HEK293 (cell line): Measurements from ENCODE around the gene GAB3.

Source experiments
- CTCF ChIA-PET: fragments of 350-600 bp; formaldehyde crosslinking; extraction: SDS; loops from one replicate; lab custom pipeline; 2021; ENCODE audit warnings: antibody characterized with exemption; lab: Yijun Ruan, JAX
- POLR2A ChIA-PET: fragments of 300-600 bp; formaldehyde crosslinking; extraction: SDS; loops from one replicate; lab custom pipeline; 2020; ENCODE audit warnings: antibody characterized with exemption, inconsistent platforms; lab: Yijun Ruan, JAX
- H3K27ac ChIP-seq: fragments of 200-500 bp; sonication (Bioruptor generic); 2 replicates; pipeline ENCODE4 v1.5.1; 2014; ENCODE audit warnings: low read depth, low read length, control low read depth, inconsistent platforms; ENCODE audit errors: extremely low read depth
- H3K36me3 ChIP-seq, 2 experiments: fragments of 200-500 bp in 1 of 2; sonication (Bioruptor generic) in 1 of 2; 1 replicate in 1 of 2; 2 replicates in 1 of 2; pipeline ENCODE4 v1.5.1; 2014 to 2017; ENCODE audit warnings: inconsistent platforms in 2 of 2, low read length in 2 of 2; ENCODE audit not compliant: control insufficient read depth in 2 of 2, insufficient read depth in 1 of 2
- H3K4me1 ChIP-seq: fragments of 200-500 bp; sonication (Bioruptor generic); 2 replicates; pipeline ENCODE4 v1.5.1; 2014; ENCODE audit warnings: mild to moderate bottlenecking, low read length, inconsistent platforms; ENCODE audit not compliant: control insufficient read depth, insufficient read depth
- H3K4me3 ChIP-seq: 2 replicates; pipeline ENCODE4 v1.5.1; 2011; ENCODE audit warnings: low read depth, mild to moderate bottlenecking, control low read depth, low read length, moderate library complexity
- H3K9me3 ChIP-seq: fragments of 200-500 bp; sonication (Bioruptor generic); 2 replicates; pipeline ENCODE4 v1.5.1; 2014; ENCODE audit warnings: low read depth, low read length, inconsistent platforms; ENCODE audit not compliant: control insufficient read depth, insufficient read depth
- HOXD13 ChIP-seq: sonication (generic); formaldehyde crosslinking; IDR thresholded peaks from 2 replicates; pipeline ENCODE4 v1.8.0; 2022; ENCODE audit warnings: missing genetic modification reagents, borderline replicate concordance
- OVOL3 ChIP-seq: fragments of 450-650 bp; formaldehyde crosslinking; IDR thresholded peaks from 2 replicates; pipeline ENCODE4 v1.5.1; 2016; ENCODE audit warnings: missing biosample characterization, missing genetic modification characterization
- REPIN1 ChIP-seq: fragments of 450-650 bp; formaldehyde crosslinking; IDR thresholded peaks from 2 replicates; pipeline ENCODE4 v1.5.1; 2017; ENCODE audit warnings: missing biosample characterization, missing genetic modification characterization, low read depth
- ZNF114 ChIP-seq: fragments of 450-650 bp; formaldehyde crosslinking; IDR thresholded peaks from 2 replicates; pipeline ENCODE4 v1.5.0; 2017; ENCODE audit warnings: missing biosample characterization, missing genetic modification characterization
- ZNF155 ChIP-seq: fragments of 450-650 bp; formaldehyde crosslinking; IDR thresholded peaks from 2 replicates; pipeline ENCODE4 v1.5.1; 2016; ENCODE audit warnings: missing biosample characterization, missing genetic modification characterization
- ZNF266 ChIP-seq: fragments of 450-650 bp; formaldehyde crosslinking; IDR thresholded peaks from 2 replicates; pipeline ENCODE4 v1.5.1; 2016; ENCODE audit warnings: missing biosample characterization, missing genetic modification characterization, low read depth
- ZNF302 ChIP-seq: fragments of 450-650 bp; formaldehyde crosslinking; IDR thresholded peaks from 2 replicates; pipeline ENCODE4 v1.5.1; 2016; ENCODE audit warnings: missing biosample characterization, missing genetic modification characterization, low read depth
- ZNF341 ChIP-seq: fragments of 450-650 bp; formaldehyde crosslinking; IDR thresholded peaks from 2 replicates; pipeline ENCODE4; 2016; ENCODE audit warnings: low read depth, missing biosample characterization, missing genetic modification characterization
- ZNF350 ChIP-seq: fragments of 450-650 bp; formaldehyde crosslinking; IDR thresholded peaks from 2 replicates; pipeline ENCODE4 v1.5.0; 2017; ENCODE audit warnings: missing biosample characterization, mild to moderate bottlenecking, missing genetic modification characterization
- ZNF391 ChIP-seq: fragments of 450-650 bp; formaldehyde crosslinking; IDR thresholded peaks from 2 replicates; pipeline ENCODE4 v1.5.1; 2016; ENCODE audit warnings: low read depth, missing biosample characterization, missing genetic modification characterization, borderline replicate concordance
- ZNF398 ChIP-seq: fragments of 450-650 bp; formaldehyde crosslinking; IDR thresholded peaks from 2 replicates; pipeline ENCODE4 v1.5.1; 2017; ENCODE audit warnings: missing biosample characterization, missing genetic modification characterization
- ZNF473 ChIP-seq: fragments of 450-650 bp; formaldehyde crosslinking; IDR thresholded peaks from 2 replicates; pipeline ENCODE4 v1.5.1; 2017; ENCODE audit warnings: missing biosample characterization, missing genetic modification characterization
- ZNF561 ChIP-seq: fragments of 450-650 bp; IDR thresholded peaks from 2 replicates; pipeline ENCODE4 v1.5.1; 2018; ENCODE audit warnings: missing biosample characterization, missing genetic modification characterization, borderline replicate concordance
- ZNF580 ChIP-seq: fragments of 450-650 bp; formaldehyde crosslinking; IDR thresholded peaks from 2 replicates; pipeline ENCODE4 v1.5.1; 2016; ENCODE audit warnings: missing biosample characterization, missing genetic modification characterization
- ZNF624 ChIP-seq: fragments of 450-650 bp; formaldehyde crosslinking; IDR thresholded peaks from 2 replicates; pipeline ENCODE4 v1.5.1; 2017; ENCODE audit warnings: missing biosample characterization, missing genetic modification characterization
- TF ChIP-seq, protein P1 (sequence below): fragments of 450-650 bp; formaldehyde crosslinking; IDR thresholded peaks from 2 replicates; pipeline ENCODE4 v1.5.1; 2016; ENCODE audit warnings: missing biosample characterization, missing genetic modification characterization
- TF ChIP-seq, protein P2 (sequence below): fragments of 450-650 bp; formaldehyde crosslinking; IDR thresholded peaks from 2 replicates; pipeline ENCODE4 v1.5.1; 2016; ENCODE audit warnings: missing biosample characterization, missing genetic modification characterization, borderline replicate concordance
- TF ChIP-seq, protein P3 (sequence below): fragments of 450-650 bp; formaldehyde crosslinking; IDR thresholded peaks from 2 replicates; pipeline ENCODE4 v1.5.1; 2016; ENCODE audit warnings: missing biosample characterization, missing genetic modification characterization

The GAB3 gene

GRCh38 chrX:154785716-154786115, 34.8 kb upstream of the GAB3 start:
- CTCF ChIA-PET = interaction anchor here (0.6 to 1.0 kb wide), 2 partner anchors 18 to 44 kb away, joined by 3 to 6 read pairs; no protein-coding TSS in a partner anchor
- POLR2A ChIA-PET = no interaction called here
- peaks cover 0 to 39% of the 10 kb centered on the region in 2 experiments; a peak in 1 of 3 replicates for H3K36me3 ChIP-seq
- TF ChIP-seq ZNF398 (tag by site-specific recombination) = no peak
- TF ChIP-seq ZNF624 (tag by site-specific recombination) = no peak
- TF ChIP-seq REPIN1 = no peak
- TF ChIP-seq ZNF391 (tag by site-specific recombination) = no peak
- TF ChIP-seq ZNF114 (tag by site-specific recombination) = no peak
- no peak for TF ChIP-seq OVOL3 (tag by site-specific recombination)
- TF ChIP-seq HOXD13 (CRISPR knock-in tag) = no peak
- no peak for TF ChIP-seq ZNF561
- TF ChIP-seq ZNF350 (tag by site-specific recombination) = no peak
- no peak for TF ChIP-seq ZNF302
- TF ChIP-seq ZNF155 (tag by site-specific recombination) = no peak
- TF ChIP-seq, protein P1, sequence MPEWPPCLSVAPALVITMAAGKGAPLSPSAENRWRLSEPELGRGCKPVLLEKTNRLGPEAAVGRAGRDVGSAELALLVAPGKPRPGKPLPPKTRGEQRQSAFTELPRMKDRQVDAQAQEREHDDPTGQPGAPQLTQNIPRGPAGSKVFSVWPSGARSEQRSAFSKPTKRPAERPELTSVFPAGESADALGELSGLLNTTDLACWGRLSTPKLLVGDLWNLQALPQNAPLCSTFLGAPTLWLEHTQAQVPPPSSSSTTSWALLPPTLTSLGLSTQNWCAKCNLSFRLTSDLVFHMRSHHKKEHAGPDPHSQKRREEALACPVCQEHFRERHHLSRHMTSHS (tag by site-specific recombination) = no peak
- TF ChIP-seq, protein P2, sequence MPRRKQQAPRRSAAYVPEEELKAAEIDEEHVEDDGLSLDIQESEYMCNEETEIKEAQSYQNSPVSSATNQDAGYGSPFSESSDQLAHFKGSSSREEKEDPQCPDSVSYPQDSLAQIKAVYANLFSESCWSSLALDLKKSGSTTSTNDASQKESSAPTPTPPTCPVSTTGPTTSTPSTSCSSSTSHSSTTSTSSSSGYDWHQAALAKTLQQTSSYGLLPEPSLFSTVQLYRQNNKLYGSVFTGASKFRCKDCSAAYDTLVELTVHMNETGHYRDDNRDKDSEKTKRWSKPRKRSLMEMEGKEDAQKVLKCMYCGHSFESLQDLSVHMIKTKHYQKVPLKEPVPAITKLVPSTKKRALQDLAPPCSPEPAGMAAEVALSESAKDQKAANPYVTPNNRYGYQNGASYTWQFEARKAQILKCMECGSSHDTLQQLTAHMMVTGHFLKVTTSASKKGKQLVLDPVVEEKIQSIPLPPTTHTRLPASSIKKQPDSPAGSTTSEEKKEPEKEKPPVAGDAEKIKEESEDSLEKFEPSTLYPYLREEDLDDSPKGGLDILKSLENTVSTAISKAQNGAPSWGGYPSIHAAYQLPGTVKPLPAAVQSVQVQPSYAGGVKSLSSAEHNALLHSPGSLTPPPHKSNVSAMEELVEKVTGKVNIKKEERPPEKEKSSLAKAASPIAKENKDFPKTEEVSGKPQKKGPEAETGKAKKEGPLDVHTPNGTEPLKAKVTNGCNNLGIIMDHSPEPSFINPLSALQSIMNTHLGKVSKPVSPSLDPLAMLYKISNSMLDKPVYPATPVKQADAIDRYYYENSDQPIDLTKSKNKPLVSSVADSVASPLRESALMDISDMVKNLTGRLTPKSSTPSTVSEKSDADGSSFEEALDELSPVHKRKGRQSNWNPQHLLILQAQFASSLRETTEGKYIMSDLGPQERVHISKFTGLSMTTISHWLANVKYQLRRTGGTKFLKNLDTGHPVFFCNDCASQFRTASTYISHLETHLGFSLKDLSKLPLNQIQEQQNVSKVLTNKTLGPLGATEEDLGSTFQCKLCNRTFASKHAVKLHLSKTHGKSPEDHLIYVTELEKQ (tag by site-specific recombination) = no peak
- TF ChIP-seq ZNF266 (tag by site-specific recombination) = no peak
- TF ChIP-seq ZNF580 = no peak
- TF ChIP-seq ZNF473 (tag by site-specific recombination) = no peak
- TF ChIP-seq ZNF341 = no peak
- TF ChIP-seq, protein P3, sequence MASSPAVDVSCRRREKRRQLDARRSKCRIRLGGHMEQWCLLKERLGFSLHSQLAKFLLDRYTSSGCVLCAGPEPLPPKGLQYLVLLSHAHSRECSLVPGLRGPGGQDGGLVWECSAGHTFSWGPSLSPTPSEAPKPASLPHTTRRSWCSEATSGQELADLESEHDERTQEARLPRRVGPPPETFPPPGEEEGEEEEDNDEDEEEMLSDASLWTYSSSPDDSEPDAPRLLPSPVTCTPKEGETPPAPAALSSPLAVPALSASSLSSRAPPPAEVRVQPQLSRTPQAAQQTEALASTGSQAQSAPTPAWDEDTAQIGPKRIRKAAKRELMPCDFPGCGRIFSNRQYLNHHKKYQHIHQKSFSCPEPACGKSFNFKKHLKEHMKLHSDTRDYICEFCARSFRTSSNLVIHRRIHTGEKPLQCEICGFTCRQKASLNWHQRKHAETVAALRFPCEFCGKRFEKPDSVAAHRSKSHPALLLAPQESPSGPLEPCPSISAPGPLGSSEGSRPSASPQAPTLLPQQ (tag by site-specific recombination) = no peak
- TF ChIP-seq, all 188 proteins: peak for 0
- Histone ChIP-seq H3K4me1 (no peaks in the 10 kb centered on the region), H3K27ac (no peak overlapping the region), H3K9me3 (no peaks in the 10 kb centered on the region), H3K4me3 (no peak overlapping the region)
